Prostate gland (tissue), 2 donors: Measurements from ENCODE around the gene B3GNT9. TPM values are rescaled to one million over a fixed set of nuclear protein-coding genes. Genes with fewer than 3 reads are reported as not detected.
A peak's percentile ranks its signal among the peaks of the same experiment; 100 is the strongest.

Source experiments
- DNase-seq: peaks from one replicate; pipeline ENCODE4 v3.0.0-alpha.2; 2019; ENCODE audit warnings: low spot score
- H3K27ac ChIP-seq, 2 donors: fragments of 200-600 bp; sonication (generic); 2 replicates each; pipeline ENCODE4 v1.5.1; 2017 to 2019
- H3K27me3 ChIP-seq: fragments of 200-600 bp; sonication (generic); replicated peaks from 2 replicates; pipeline ENCODE4 v1.5.1; 2019; ENCODE audit not compliant: insufficient read depth
- H3K36me3 ChIP-seq, 2 donors: fragments of 200-600 bp; sonication (generic); 1 replicate in 1 of 2; 2 replicates in 1 of 2; pipeline versions ENCODE4 v1.5.1 to v1.8.1; 2017 to 2019
- H3K4me1 ChIP-seq: fragments of 200-600 bp; sonication (generic); replicated peaks from 2 replicates; pipeline ENCODE4 v1.5.1; 2019
- H3K4me3 ChIP-seq, 2 donors: fragments of 200-600 bp; sonication (generic); 2 replicates each; pipeline ENCODE4 v1.5.1; 2017 to 2019
- H3K9me3 ChIP-seq: fragments of 200-600 bp; sonication (generic); 2 replicates; pipeline ENCODE4 v1.5.1; 2017
- POLR2A ChIP-seq: fragments of 450-650 bp; IDR thresholded peaks from one replicate; pipeline ENCODE4 v1.6.1; 2016; ENCODE audit warnings: antibody characterized with exemption, mild to moderate bottlenecking
- POLR2AphosphoS5 ChIP-seq: sonication (generic); formaldehyde crosslinking; IDR thresholded peaks from one replicate; pipeline ENCODE4 v1.6.1; 2017; ENCODE audit warnings: antibody characterized with exemption
- WGBS: methylation state at CpG from one replicate; pipeline ENCODE4 v1.1.5; 2018; 5-methylcytosine and 5-hydroxymethylcytosine counted together
- intact Hi-C: fragments of 100-400 bp; cut with DNase I; formaldehyde crosslinking; loops from one replicate; pipeline ENCODE4 v1.14.2; 2022
- total RNA-seq, 2 donors: library from RNA; depleted of rRNA; stranded (reverse); fragments of >200 nt; gene quantifications; one replicate each; pipeline ENCODE4 v1.1.0, GENCODE V29; 2016
- TF ChIP-seq, protein P1 (sequence below), 4 experiments: fragments of 200-600 bp in 2 of 4; fragments of 450-650 bp in 2 of 4; sonication (generic) in 2 of 4; IDR thresholded peaks; 1 replicate in 3 of 4; 2 replicates in 1 of 4; pipeline ENCODE4 v1.5.1; 2016 to 2019; ENCODE audit warnings: antibody characterized with exemption in 4 of 4, mild to moderate bottlenecking in 2 of 4, moderate library complexity in 2 of 4

The B3GNT9 gene
- total RNA-seq, 2 donors from 2014 or later: 32.1 to 37.3 TPM

DNA sequence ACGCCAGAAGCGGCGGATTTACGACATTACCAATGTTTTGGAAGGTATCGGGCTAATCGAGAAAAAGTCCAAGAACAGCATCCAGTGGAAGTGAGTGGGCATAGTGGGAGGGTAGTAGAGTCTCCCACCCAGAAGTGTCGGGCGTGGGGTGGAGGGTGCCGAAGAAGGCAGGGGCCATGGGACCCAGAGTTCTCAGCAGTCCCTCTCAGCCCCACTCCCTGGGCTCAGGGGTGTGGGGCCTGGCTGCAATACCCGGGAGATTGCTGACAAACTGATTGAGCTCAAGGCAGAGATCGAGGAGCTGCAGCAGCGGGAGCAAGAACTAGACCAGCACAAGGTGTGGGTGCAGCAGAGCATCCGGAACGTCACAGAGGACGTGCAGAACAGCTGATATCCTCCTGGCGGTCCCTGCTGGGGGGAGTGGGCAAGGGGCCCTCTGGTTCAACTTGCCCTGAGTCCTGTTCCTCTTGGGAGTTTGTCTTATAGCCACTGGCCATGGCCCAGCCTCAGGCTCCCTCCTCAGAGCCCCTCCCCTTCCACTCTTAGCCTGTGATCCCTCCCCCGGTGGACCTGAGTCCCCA lies 42.1 kb upstream of the B3GNT9 start:
- no peaks in the 10 kb centered on the region for H3K9me3 ChIP-seq
- peak overlapping the region in 1 of 2 donors; percentile 35 for H3K27ac ChIP-seq
- peaks cover 17% of the 10 kb centered on the region for H3K4me1 ChIP-seq
- DNase-seq: no peak
- intact Hi-C loops: no loop called here
- H3K27me3 ChIP-seq: no peaks in the 10 kb centered on the region
- 31% methylated on average over 17 of the region's 17 CpGs for WGBS
- no peak for TF ChIP-seq POLR2AphosphoS5
- TF ChIP-seq, protein P1, sequence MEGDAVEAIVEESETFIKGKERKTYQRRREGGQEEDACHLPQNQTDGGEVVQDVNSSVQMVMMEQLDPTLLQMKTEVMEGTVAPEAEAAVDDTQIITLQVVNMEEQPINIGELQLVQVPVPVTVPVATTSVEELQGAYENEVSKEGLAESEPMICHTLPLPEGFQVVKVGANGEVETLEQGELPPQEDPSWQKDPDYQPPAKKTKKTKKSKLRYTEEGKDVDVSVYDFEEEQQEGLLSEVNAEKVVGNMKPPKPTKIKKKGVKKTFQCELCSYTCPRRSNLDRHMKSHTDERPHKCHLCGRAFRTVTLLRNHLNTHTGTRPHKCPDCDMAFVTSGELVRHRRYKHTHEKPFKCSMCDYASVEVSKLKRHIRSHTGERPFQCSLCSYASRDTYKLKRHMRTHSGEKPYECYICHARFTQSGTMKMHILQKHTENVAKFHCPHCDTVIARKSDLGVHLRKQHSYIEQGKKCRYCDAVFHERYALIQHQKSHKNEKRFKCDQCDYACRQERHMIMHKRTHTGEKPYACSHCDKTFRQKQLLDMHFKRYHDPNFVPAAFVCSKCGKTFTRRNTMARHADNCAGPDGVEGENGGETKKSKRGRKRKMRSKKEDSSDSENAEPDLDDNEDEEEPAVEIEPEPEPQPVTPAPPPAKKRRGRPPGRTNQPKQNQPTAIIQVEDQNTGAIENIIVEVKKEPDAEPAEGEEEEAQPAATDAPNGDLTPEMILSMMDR (IDR thresholded peaks at IDR 0.05): no peak
- TF ChIP-seq POLR2A: no peak
- peaks cover 14 to 16% of the 10 kb centered on the region in 2 donors for H3K36me3 ChIP-seq
- H3K4me3 ChIP-seq: peak overlapping the region; percentile 88 to 91

DNA sequence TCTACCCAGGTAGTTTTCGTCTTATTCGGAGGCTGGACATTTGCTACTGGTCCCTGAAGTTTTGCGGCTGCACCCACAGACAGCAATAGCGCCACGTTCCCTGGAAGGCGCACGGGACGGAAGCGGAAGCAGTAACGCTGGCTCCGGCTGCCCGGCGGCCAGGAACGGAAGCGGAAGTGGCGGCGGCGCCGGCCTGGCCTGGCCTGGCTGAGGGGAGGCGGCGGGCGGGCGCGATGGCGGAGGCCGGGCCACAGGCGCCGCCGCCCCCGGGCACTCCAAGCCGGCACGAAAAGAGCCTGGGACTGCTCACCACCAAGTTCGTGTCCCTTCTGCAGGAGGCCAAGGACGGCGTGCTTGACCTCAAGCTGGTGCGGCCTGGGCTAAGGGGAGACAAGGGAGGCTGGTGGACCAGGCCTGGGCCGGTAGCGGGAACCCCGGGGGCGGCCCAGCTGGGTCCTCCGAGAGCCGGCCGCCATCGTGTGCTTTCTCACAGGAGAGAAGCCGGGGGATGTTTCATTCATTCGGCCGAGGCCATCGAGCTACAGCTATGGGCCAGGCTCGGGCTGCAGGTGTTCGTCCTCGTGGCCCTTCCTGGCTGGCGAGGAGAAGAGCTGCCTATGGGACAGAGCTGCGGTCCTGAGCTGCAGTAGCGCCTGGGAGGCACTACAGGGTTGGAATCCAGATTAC lies 41.3 kb upstream of the B3GNT9 start, which contains the start of gene E2F4:
Gene E2F4 (plus strand): TSS at position 161 of the 687 bp plus-strand sequence. CDS start 73 bp downstream, at position 234.
- no peaks in the 10 kb centered on the region for H3K9me3 ChIP-seq
- H3K4me1 ChIP-seq: peaks cover 17% of the 10 kb centered on the region
- under 1% methylated on average over 51 of the region's 54 CpGs for WGBS
- intact Hi-C loops: no loop called here
- no peaks in the 10 kb centered on the region for H3K27me3 ChIP-seq
- peak; percentile 89 for DNase-seq
- peak within 1 kb of the TSS; percentile 35 to 41 for H3K27ac ChIP-seq
- TF ChIP-seq POLR2AphosphoS5 (peak; percentile 99), POLR2A (peak; percentile 22)
- TF ChIP-seq, protein P1 (IDR thresholded peaks at IDR 0.05): peak in 2 of 4 experiments; percentile 30 to 40
- H3K36me3 ChIP-seq: peaks cover 12 to 16% of the 10 kb centered on the region in 2 donors
- peak within 1 kb of the TSS; percentile 88 to 91 for H3K4me3 ChIP-seq

DNA sequence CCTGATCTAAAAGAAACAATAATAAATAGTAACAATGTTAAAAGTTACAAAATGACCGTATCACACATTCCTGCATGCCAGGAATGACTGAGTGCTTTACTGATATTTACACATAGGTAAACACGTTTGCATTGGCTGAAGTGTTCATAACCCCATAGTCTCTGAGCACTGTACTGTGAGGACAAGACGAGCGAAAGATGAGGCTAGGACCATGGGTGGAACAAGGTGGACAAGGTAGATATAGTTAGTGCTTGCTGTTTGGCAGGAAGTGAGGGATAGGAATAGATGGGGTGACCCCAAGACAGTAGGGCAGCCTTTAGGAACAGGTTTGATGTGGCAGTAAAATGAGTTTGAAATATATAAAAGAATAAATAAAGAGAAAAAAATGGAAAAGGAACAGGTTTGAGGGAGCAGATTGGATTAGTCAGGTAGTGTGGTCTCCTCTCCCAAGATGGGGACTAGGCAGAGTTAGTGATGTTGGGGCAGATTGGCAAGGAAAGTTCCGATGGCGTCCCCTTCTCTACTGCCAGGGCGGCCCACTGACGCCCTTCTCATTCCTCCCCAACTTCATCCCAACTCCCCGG lies 40.7 kb upstream of the B3GNT9 start:
- intact Hi-C loops: no loop called here
- Histone ChIP-seq H3K27ac (no peak overlapping the region), H3K4me1 (peaks cover 17% of the 10 kb centered on the region), H3K36me3 (peaks cover 11 to 16% of the 10 kb centered on the region in 2 donors), H3K27me3 (no peaks in the 10 kb centered on the region), H3K9me3 (no peaks in the 10 kb centered on the region), H3K4me3 (peak overlapping the region; percentile 88 to 91)
- 20% methylated on average over 9 of the region's 9 CpGs for WGBS
- TF ChIP-seq, protein P1 (IDR thresholded peaks at IDR 0.05): no peak
- no peak for TF ChIP-seq POLR2A
- no peak for TF ChIP-seq POLR2AphosphoS5
- no peak for DNase-seq

DNA sequence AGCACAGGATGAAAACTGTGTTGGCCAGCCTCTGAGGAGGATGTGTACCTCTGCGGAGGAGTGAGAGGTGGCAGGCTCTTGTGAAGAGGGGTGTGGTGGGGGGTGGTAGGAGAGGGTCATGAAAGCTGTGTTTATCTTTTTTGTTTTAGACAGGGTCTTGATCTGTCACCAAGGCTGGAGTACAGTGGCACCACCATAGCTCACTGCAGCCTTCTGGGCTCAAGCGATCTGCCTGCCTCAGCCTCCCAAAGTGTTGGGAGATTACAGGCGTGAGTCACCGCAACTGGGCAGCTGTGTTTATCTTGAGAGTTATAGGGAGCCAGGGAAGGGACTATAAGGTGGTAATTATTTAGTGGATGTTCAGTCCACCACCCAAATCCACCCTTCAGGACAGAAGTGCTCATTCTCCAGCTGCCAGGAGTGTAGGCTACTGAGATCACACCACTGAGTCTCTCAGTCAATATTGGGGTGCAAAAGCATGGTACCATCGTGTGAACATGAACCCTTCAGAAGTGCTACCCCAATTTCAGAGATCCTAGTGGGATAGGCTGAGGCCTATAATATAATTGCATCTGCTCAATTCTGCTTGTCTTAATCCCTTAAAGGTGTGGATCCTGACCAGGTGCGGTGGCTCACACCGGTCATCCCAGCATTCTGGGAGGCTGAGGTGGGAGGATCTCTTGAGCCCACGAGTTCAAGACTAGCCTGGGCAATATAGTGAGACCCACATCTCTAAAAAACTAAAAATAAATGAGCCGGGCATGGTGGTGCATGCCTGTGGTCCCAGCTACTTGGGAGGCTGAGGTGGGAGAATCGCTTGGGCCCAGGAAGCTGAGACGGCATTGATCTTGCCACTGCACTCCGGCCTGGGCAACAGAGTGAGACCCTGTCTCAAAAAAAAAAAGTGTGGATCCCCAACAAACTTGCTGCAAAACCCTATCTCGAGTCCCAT lies 39.9 kb upstream of the B3GNT9 start:
- TF ChIP-seq, protein P1 (IDR thresholded peaks at IDR 0.05): no peak
- TF ChIP-seq POLR2AphosphoS5 (no peak), POLR2A (no peak)
- Histone ChIP-seq H3K9me3 (no peaks in the 10 kb centered on the region), H3K27ac (no peak overlapping the region), H3K27me3 (no peaks in the 10 kb centered on the region), H3K36me3 (peaks cover 6 to 15% of the 10 kb centered on the region in 2 donors), H3K4me1 (peaks cover 18% of the 10 kb centered on the region), H3K4me3 (no peak overlapping the region)
- 75% methylated on average over 13 of the region's 13 CpGs for WGBS
- DNase-seq: no peak
- intact Hi-C loops: no loop called here
